Stimulated activated CD4-positive, alpha-beta T cell treated with anti-CD3 and anti-CD28 coated beads, Interleukin-1b, Interleukin-23, amount 100 ng/mL, for 1 hour (primary cell): ENCODE data around the gene ASAH2B.

Experiments
- DNase-seq, 2 donors: peaks; one replicate each; pipeline ENCODE4 v3.0.0-alpha.2; 2020; ENCODE audit warnings: low read depth in 2 of 2

The ASAH2B gene

DNA sequence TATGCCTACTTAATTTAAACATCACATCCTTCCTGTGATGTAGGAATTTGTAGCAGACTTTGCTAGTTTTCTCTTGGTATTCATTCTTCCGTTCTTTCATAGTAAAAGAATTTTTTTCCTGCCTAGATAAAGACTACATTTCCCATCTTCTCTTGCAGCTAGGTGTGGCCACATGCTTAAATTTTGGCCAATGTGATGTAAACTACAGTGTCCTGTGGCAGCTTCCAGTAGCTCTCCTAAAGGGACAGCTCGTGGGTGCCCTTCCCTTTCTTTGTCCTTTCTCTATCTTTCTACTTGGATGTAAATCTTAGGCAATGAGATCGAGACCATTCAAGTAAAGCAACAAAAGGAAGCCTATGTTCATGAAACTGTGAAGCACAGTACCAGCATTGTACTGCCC lies 58.6 kb downstream of the ASAH2B start:
- DNase-seq: no peak

DNA sequence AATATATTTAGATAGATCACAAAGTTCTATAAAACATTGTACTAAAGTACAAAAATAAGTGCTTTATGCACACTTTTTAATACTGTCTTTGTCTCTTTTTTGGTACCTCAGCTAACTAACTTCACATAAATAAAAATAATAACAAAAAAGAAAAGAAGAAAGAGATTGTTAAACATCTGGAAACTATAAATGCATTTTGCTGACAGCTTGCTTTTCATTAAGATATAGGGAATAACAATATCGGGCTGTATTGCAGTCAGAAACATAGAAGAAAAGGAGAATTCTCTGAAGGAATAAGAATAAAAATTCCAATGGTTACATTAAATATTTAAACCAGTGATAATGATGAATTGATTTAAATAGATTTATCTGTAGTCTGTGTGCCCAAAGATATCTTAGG lies 59.9 kb downstream of the ASAH2B start:
- DNase-seq: no peak

DNA sequence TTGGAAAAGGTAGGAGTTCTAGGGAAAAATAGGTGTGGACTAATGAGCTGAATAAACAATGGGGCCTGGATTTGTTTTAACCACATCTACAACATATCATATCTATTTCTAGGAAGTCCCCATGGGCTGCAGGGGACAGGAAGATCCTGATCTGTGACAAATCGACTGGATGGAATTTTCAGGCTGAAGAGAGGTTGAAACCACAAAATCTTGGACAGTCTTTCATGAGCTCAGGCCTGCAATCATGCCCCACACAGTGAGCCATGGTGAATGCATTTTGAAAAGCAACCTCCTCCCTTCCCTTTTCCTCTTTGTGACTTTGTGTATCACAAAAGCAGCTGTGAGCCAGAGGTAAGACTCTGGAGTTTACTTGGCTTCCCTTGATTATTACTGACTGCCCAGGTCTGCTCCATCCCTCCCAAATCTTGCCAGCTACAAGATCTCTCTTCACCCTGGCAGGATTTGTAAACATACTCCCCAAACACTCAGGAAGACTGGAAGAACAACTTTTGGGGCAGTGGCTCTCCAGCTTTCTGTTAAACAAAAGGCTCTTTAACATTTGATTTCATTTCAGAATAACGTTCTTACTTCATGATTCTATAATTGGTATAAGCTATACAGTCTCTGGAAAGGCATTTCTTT lies 66.4 kb downstream of the ASAH2B start:
- no peak for DNase-seq

DNA sequence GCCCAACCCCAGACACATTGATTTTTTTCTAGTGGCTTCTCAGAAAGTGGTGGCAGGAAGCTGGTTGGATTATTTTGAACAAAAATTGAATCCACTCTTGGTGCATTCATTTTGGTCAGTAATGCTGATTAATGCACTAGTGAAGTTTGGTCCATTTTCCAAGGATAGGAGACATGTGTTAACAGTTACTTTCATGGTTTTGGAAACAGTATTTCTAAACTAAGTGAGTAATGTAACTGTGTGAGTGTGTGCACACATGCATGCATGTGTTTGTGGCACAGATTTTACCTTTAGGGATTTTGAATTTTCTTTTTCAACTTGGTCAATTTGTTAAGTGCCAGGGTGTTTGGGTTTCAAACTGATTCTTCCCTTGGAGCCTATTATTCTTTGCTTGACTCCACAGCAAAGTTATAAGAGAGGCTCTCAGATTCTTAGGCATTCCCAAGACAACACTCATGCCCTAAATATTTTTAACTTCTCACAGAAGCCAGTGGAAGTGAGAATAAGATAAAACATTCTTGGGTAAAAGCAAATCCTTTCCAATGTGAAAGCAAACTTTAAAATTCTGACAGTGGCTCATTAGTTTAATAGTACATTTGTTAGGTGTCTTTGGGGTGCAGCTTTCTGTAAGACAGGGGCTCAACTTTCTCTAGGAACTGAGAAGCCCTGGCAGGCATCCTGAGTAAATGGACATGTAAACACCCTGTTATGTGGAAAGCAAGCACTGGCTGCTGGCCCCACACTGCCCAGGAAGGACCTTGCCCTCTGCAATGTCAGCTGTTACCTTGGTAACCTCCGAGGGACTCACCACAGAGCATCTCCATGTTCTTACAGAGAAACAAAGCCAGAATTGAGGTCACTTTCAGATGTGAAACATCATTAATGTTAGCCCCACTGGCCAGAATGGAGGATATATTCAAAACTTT lies 68.4 kb downstream of the ASAH2B start:
- DNase-seq: no peak
